ENCODE results near the gene LCE4A. TPM values are rescaled to one million over a fixed set of nuclear protein-coding genes. Genes with fewer than 3 reads are reported as not detected.

LCE4A gene
- total and polyA plus RNA-seq, 2 experiments from 2014 or later = not detected

- TF ChIP-seq ZNF462 (CRISPR knock-in tag; IDR thresholded peaks at IDR 0.05) (no peak), ZNF331 (CRISPR knock-in tag; IDR thresholded peaks at IDR 0.05; ENCODE audit: low read depth) (no peak)
These were observed 8.2 kb upstream of the LCE4A start (continued) for GRCh38 chr1:152699746-152700145.

- Histone ChIP-seq H4K20me1 (replicated peaks; ENCODE audit: insufficient read depth) (no peaks in the 10 kb centered on the region), H3K36me3 (ENCODE audit: insufficient read depth) (no peaks in the 10 kb centered on the region), H3K27me3 (ENCODE audit: insufficient read depth) (no peaks in the 10 kb centered on the region), H3K4me1 (ENCODE audit: insufficient read depth) (no peaks in the 10 kb centered on the region), H3F3A (replicated peaks; ENCODE audit: low read depth) (no peaks in the 10 kb centered on the region), H3K4me3 (no peak overlapping the region), H3K4me2 (no peak overlapping the region), H2AFZ (no peak overlapping the region), H3K9me2 (ENCODE audit: insufficient read depth) (peaks cover 7% of the 10 kb centered on the region; the same call in 1 of the 2 replicates), H3K79me2 (replicated peaks; ENCODE audit: insufficient read depth) (no peaks in the 10 kb centered on the region), H3K27ac (ENCODE audit: low read depth) (no peak overlapping the region)
- Mint-ChIP-seq H3K4me3 (no peak overlapping the region), H3K27ac (no peak overlapping the region), H3K9me3 (no peaks in the 10 kb centered on the region; the same call in 2 of the 3 replicates), H3K27me3 (ENCODE audit: insufficient read depth, low read depth, poor library complexity) (peaks cover 13% of the 10 kb centered on the region), H3K4me1 (no peaks in the 10 kb centered on the region), H3K36me3 (ENCODE audit: low read depth) (no peaks in the 10 kb centered on the region)
- ATAC-seq (no peak), DNase-seq (ENCODE audit: low spot score) (no peak)
- TF ChIP-seq ZNF114 (CRISPR knock-in tag; IDR thresholded peaks at IDR 0.05) (no peak), STAT1 (IDR thresholded peaks at IDR 0.05; ENCODE audit: unreplicated experiment) (no peak), CTCF (conservative IDR thresholded peaks at IDR 0.05; ENCODE audit: low read depth in 2 of 2) (no peak), ZNF331 (CRISPR knock-in tag; IDR thresholded peaks at IDR 0.05; ENCODE audit: low read depth) (no peak)
These were observed 10.3 kb downstream of the LCE4A start for GRCh38 chr1:152718238-152718637.

All from GM23338 (cell line).